ENCODE results near the gene ICOSLG. TPM values are rescaled to one million over a fixed set of nuclear protein-coding genes. Genes with fewer than 3 reads are reported as not detected.
"Not testable (repeated sequence)": the region's sequence is repeated elsewhere in the genome, so short reads cannot be mapped to it uniquely, and the experiment has no call there.

ICOSLG gene
- total RNA-seq, 1 donor from 2014 or later: 6.0 TPM

DNA sequence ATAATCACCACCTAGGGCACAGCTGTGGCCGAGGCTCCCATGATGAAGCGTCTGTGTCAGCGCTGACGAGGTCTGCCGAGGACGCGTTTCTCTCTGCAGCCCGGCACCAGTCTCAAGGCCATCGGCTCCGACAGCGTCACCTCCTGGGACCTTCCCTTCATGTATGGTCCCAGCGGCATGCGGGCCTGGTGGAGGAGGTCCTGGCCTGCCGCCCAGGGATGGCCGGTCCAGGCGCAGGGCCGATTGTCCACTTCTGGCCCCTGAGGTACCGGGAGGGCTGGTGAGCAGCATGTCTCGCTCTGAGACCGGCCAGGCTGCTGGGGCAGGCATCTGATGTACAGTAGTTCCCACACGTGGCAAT, 43.6 kb downstream of the ICOSLG start:
- H3K4me1 Mint-ChIP-seq (ENCODE audit: low read depth); DNase-seq (ENCODE audit: low spot score); H3K4me3 Mint-ChIP-seq (ENCODE audit: low read depth); H3K27me3 Mint-ChIP-seq (ENCODE audit: low read depth); intact Hi-C loops (cut with micrococcal nuclease); H3K9me3 Mint-ChIP-seq; H3K27ac Mint-ChIP-seq; H3K36me3 Mint-ChIP-seq (ENCODE audit: low read depth): not testable (repeated sequence)

DNA sequence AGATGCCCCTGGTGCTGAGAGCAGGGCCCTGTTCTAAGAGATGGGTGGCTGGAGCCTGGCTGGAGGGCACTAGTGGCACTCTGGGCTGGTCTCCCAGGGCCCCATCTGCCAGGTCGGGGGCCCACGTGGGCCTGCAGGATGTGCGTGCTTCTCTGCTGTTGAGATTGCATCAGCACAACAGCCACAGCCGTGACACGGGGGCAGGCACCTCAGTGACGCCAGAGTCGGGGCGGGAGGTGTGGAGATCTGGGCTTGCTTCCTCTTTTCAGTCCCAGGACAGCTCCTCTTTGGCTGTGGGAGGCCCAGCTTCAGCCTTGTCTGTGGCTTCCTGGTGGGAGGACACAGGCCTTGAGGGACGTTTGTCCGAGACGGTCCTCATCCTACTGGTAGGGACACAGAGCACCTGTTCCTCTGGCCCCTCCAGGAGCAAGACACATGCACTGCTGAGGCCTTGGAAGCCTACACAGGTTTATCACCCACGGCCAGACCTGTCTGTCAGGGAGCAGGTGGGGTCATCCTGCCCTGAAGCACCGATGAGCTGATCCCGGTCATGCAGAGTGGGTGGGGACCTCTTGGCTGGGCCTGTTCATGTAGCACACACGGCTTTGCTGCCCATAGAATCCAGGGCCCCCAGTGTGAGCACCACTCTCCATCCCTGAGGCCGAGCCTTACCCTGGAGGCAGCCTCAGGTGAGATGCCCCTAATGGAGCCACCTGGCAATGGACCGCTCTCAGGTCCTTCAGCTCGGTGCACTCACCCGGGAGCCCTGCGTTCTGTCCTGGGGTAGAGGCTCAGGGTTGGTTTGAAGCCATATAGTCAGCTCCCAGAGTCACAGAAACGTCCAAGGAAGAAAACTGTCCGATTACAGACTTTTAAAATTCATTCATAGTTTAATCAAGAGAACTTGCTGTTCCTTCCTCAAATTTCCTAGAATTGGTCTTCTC, 44.3 kb downstream of the ICOSLG start:
- intact Hi-C loops (cut with micrococcal nuclease); H3K36me3 Mint-ChIP-seq (ENCODE audit: low read depth): not testable (repeated sequence)

DNA sequence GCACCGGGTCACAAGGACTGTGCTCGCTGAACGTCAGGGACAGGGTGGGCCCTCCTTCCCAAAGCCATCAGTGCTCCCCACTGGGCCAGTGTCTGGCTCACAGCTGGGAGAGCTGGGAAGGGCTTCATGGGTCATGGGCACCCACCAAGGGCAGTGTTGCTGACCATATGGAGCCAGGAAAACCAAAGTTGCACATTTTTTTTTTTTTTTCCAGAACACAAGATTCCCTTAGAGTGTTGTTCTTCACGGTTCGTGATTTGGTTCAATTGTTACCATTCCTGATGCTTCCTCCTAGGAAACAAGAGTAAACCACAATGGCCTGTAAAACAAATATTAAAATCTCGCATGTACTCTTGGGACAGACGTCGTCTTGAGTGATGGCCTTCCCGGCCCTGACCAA, 45.9 kb downstream of the ICOSLG start:
- H3K27ac Mint-ChIP-seq; H3K4me1 Mint-ChIP-seq (ENCODE audit: low read depth); intact Hi-C loops (cut with micrococcal nuclease): not testable (repeated sequence)

More for the DNA sequence above, 44.3 kb downstream of the ICOSLG start:
- H3K27ac Mint-ChIP-seq; DNase-seq (ENCODE audit: low spot score); H3K4me3 Mint-ChIP-seq (ENCODE audit: low read depth); H3K9me3 Mint-ChIP-seq; H3K27me3 Mint-ChIP-seq (ENCODE audit: low read depth); H3K4me1 Mint-ChIP-seq (ENCODE audit: low read depth): not testable (repeated sequence)

GRCh38 chr21:44194451-44194850, 46.3 kb downstream of the ICOSLG start:
- H3K4me3 Mint-ChIP-seq (ENCODE audit: low read depth); intact Hi-C loops (cut with micrococcal nuclease); H3K4me1 Mint-ChIP-seq (ENCODE audit: low read depth); H3K27me3 Mint-ChIP-seq (ENCODE audit: low read depth); DNase-seq (ENCODE audit: low spot score); H3K9me3 Mint-ChIP-seq; H3K36me3 Mint-ChIP-seq (ENCODE audit: low read depth); H3K27ac Mint-ChIP-seq: not testable (repeated sequence)

More for the DNA sequence above, 45.9 kb downstream of the ICOSLG start:
- not testable (repeated sequence) for H3K9me3 Mint-ChIP-seq; H3K27me3 Mint-ChIP-seq (ENCODE audit: low read depth); H3K4me3 Mint-ChIP-seq (ENCODE audit: low read depth); DNase-seq (ENCODE audit: low spot score); H3K36me3 Mint-ChIP-seq (ENCODE audit: low read depth)

DNA sequence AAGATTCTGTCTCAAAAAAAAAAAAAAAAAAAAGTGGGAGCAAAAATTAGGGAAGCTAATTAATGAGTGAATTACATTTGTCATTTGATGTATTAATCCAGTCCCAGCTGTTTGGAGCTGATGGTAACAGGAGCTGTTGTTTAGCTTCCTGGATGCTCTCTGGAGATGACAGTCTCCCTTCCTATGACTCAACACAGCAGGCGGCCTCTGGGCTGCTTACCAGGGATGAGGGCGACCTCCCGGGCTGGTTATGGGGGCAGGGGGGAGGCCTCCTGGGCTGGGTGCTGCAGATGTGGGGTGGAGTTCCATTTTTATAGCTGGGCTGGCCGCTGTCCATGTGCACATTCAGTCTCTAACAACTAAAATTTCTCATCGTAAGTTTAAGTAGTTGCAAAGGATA, 47.6 kb downstream of the ICOSLG start:
- DNase-seq (ENCODE audit: low spot score); H3K36me3 Mint-ChIP-seq (ENCODE audit: low read depth); H3K9me3 Mint-ChIP-seq; H3K4me1 Mint-ChIP-seq (ENCODE audit: low read depth); H3K27me3 Mint-ChIP-seq (ENCODE audit: low read depth); H3K27ac Mint-ChIP-seq; intact Hi-C loops (cut with micrococcal nuclease); H3K4me3 Mint-ChIP-seq (ENCODE audit: low read depth): not testable (repeated sequence)

GRCh38 chr21:44190349-44191271, 50.1 kb downstream of the ICOSLG start:
- H3K4me3 Mint-ChIP-seq (ENCODE audit: low read depth); DNase-seq (ENCODE audit: low spot score); H3K27me3 Mint-ChIP-seq (ENCODE audit: low read depth); intact Hi-C loops (cut with micrococcal nuclease); H3K27ac Mint-ChIP-seq; H3K36me3 Mint-ChIP-seq (ENCODE audit: low read depth); H3K4me1 Mint-ChIP-seq (ENCODE audit: low read depth); H3K9me3 Mint-ChIP-seq: not testable (repeated sequence)

DNA sequence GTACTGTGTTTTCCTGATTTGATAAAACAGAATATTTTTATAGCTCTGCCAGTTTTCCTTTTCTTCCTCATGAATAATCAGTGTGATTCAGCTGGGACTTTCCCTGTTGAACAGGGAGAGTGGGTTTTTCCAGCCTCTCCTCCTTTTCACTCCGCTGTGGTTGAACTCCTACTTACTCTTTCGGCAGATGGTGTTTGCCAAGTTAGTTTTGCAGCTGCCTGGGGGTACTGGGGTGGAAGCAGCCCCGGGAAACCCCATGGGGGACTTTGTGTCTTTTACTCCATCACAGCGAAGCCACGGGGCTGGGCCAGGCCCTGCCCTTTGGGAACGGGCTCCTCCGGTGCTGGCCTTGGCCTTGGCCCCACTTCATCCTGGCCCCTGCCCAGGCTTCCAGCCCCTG, 55.9 kb downstream of the ICOSLG start:
- H3K36me3 Mint-ChIP-seq (ENCODE audit: low read depth); H3K27me3 Mint-ChIP-seq (ENCODE audit: low read depth); intact Hi-C loops (cut with micrococcal nuclease); H3K4me3 Mint-ChIP-seq (ENCODE audit: low read depth); H3K27ac Mint-ChIP-seq; H3K9me3 Mint-ChIP-seq; H3K4me1 Mint-ChIP-seq (ENCODE audit: low read depth); DNase-seq (ENCODE audit: low spot score): not testable (repeated sequence)

- H3K36me3 Mint-ChIP-seq (ENCODE audit: low read depth); H3K27ac Mint-ChIP-seq; intact Hi-C loops (cut with micrococcal nuclease); H3K9me3 Mint-ChIP-seq; H3K4me3 Mint-ChIP-seq (ENCODE audit: low read depth); H3K27me3 Mint-ChIP-seq (ENCODE audit: low read depth); H3K4me1 Mint-ChIP-seq (ENCODE audit: low read depth); DNase-seq (ENCODE audit: low spot score): not testable (repeated sequence)
These were observed 58.5 kb downstream of the ICOSLG start for GRCh38 chr21:44182202-44182601.

DNA sequence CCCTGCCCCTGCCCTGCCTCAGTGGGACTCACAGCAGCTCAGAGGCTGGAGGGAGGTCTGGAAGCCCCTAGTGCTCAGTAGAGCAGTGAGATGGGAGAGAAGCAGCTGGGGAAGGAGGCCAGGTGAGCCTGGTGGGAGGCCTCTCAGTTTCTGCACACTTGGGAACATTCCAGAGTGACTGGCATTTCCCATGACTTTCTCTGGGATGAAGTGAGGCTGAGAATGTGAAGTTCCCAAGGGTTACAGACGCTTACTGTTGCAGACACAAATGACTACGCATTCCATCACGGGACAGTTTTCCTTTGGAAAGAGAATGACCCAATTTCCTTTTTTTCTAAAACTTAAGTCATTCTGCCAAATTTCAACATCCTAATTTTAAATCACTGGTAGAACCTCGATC, 59.2 kb downstream of the ICOSLG start:
- H3K27ac Mint-ChIP-seq; H3K27me3 Mint-ChIP-seq (ENCODE audit: low read depth); H3K36me3 Mint-ChIP-seq (ENCODE audit: low read depth); H3K9me3 Mint-ChIP-seq; H3K4me1 Mint-ChIP-seq (ENCODE audit: low read depth); H3K4me3 Mint-ChIP-seq (ENCODE audit: low read depth); DNase-seq (ENCODE audit: low spot score); intact Hi-C loops (cut with micrococcal nuclease): not testable (repeated sequence)

- H3K27ac Mint-ChIP-seq; H3K4me1 Mint-ChIP-seq (ENCODE audit: low read depth); DNase-seq (ENCODE audit: low spot score); H3K36me3 Mint-ChIP-seq (ENCODE audit: low read depth); H3K9me3 Mint-ChIP-seq; intact Hi-C loops (cut with micrococcal nuclease); H3K4me3 Mint-ChIP-seq (ENCODE audit: low read depth); H3K27me3 Mint-ChIP-seq (ENCODE audit: low read depth): not testable (repeated sequence)
These were observed 64.6 kb downstream of the ICOSLG start for GRCh38 chr21:44176127-44176526.

DNA sequence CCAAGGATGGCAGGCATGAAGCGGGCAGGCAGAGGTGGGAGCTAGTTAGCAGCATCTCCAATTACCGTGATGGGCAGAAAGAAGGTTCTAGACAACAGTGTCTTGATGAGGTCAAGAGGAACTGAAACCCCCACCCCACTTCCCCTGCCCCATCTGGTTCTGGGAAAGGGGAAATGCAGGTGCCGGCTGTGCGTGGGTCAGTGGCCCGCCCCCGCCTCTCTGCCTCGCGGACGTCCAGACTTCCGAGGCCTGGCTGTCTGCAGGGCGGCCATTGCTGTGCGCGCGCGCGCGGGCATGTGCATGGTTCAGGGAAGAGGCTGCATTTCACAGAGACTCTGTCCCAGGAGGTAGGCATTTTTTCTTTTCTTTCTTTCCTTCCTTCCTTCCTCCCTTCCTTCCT, 65.6 kb downstream of the ICOSLG start:
- DNase-seq (ENCODE audit: low spot score); H3K27me3 Mint-ChIP-seq (ENCODE audit: low read depth); intact Hi-C loops (cut with micrococcal nuclease); H3K27ac Mint-ChIP-seq; H3K36me3 Mint-ChIP-seq (ENCODE audit: low read depth); H3K9me3 Mint-ChIP-seq; H3K4me3 Mint-ChIP-seq (ENCODE audit: low read depth); H3K4me1 Mint-ChIP-seq (ENCODE audit: low read depth): not testable (repeated sequence)
